ENCODE measurements around the gene PCDHA1.
"Not testable (repeated sequence)": the region's sequence is repeated elsewhere in the genome, so short reads cannot be mapped to it uniquely, and the experiment has no call there.

PCDHA1 gene

GRCh38 chr5:140808241-140808888 lies 22.4 kb downstream of the PCDHA1 start:
- not testable (repeated sequence) for DNase-seq (ENCODE audit: low read depth in 2 of 2)

- DNase-seq (ENCODE audit: low read depth in 2 of 2) = no peak
These were observed 22.9 kb downstream of the PCDHA1 start for GRCh38 chr5:140808889-140809291.

- DNase-seq (ENCODE audit: low read depth in 2 of 2) = peak; percentile 23 to 24
These were observed 35.7 kb downstream of the PCDHA1 start, which contains the start of gene PCDHA5 for GRCh38 chr5:140821375-140822280. PCDHA5 (plus strand) TSS chr5:140821613.

GRCh38 chr5:140822281-140822629 lies 36.3 kb downstream of the PCDHA1 start:
- DNase-seq (ENCODE audit: low read depth in 2 of 2) = no peak

- DNase-seq (ENCODE audit: low read depth in 2 of 2) = not testable (repeated sequence)
These were observed 37.0 kb downstream of the PCDHA1 start for GRCh38 chr5:140822969-140823368.

GRCh38 chr5:140823475-140823874 lies 37.5 kb downstream of the PCDHA1 start:
- no peak for DNase-seq (ENCODE audit: low read depth in 2 of 2)

- DNase-seq (ENCODE audit: low read depth in 2 of 2) = no peak
These were observed 41.9 kb downstream of the PCDHA1 start, which contains the start of gene PCDHA6 for GRCh38 chr5:140827704-140828361. PCDHA6 (plus strand) TSS chr5:140827960; CDS start chr5:140828092, 132 bp downstream.

GRCh38 chr5:140828362-140828737 lies 42.4 kb downstream of the PCDHA1 start:
- DNase-seq (ENCODE audit: low read depth in 2 of 2) = no peak

- DNase-seq (ENCODE audit: low read depth in 2 of 2) = not testable (repeated sequence)
These were observed 43.9 kb downstream of the PCDHA1 start for GRCh38 chr5:140829511-140830501.

GRCh38 chr5:140833993-140834392 lies 48.1 kb downstream of the PCDHA1 start, which contains the start of gene PCDHA7:
PCDHA7 (plus strand) TSS chr5:140834269; CDS start chr5:140834384, 115 bp downstream.
- DNase-seq (ENCODE audit: low read depth in 2 of 2) = no peak

- not testable (repeated sequence) for DNase-seq (ENCODE audit: low read depth in 2 of 2)
These were observed 48.6 kb downstream of the PCDHA1 start for GRCh38 chr5:140834439-140835008.

GRCh38 chr5:140835622-140836510 lies 49.9 kb downstream of the PCDHA1 start:
- no peak for DNase-seq (ENCODE audit: low read depth in 2 of 2)

GRCh38 chr5:140840978-140841962 lies 55.3 kb downstream of the PCDHA1 start, which contains the start of gene PCDHA8:
PCDHA8 (plus strand) TSS chr5:140841187; CDS start chr5:140841322, 135 bp downstream.
- peak in 1 of 2 donors; percentile 9 for DNase-seq (ENCODE audit: low read depth in 2 of 2)

GRCh38 chr5:140842798-140843733 lies 57.1 kb downstream of the PCDHA1 start:
- DNase-seq (ENCODE audit: low read depth in 2 of 2) = no peak

- not testable (repeated sequence) for DNase-seq (ENCODE audit: low read depth in 2 of 2)
These were observed 62.5 kb downstream of the PCDHA1 start, which contains the start of gene PCDHA9 for GRCh38 chr5:140848139-140849102. PCDHA9 (plus strand) TSS chr5:140848382; CDS start chr5:140848496, 114 bp downstream.
